ENCODE data around the gene IMMP2L. TPM values are rescaled to one million over a fixed set of nuclear protein-coding genes. Genes with fewer than 3 reads are reported as not detected.

Gene IMMP2L
- total RNA-seq, 3 donors from 2014 or later (not counting 1 experiment from before 2014, with no cell fraction given) = 6.9 to 9.2 (median 8.7) TPM

GRCh38 chr7:111092406-111093236, 469.7 kb downstream of the IMMP2L start:
- H3K4me1 ChIP-seq (ENCODE audit: control insufficient read depth, insufficient read depth, low read length) = no peaks in the 10 kb centered on the region
- TF ChIP-seq CTCF (IDR thresholded peaks at IDR 0.05) = no peak
- H3K27me3 ChIP-seq (ENCODE audit: control insufficient read depth, insufficient read depth, low read length) = no peaks in the 10 kb centered on the region
- no peaks in the 10 kb centered on the region for H3K9me3 Mint-ChIP-seq
- no peaks in the 10 kb centered on the region for H3K27me3 Mint-ChIP-seq (ENCODE audit: low read depth in 2 of 2)
- intact Hi-C loops (cut with micrococcal nuclease) = no loop called here
- no peak for ATAC-seq
- H3K36me3 Mint-ChIP-seq = no peaks in the 10 kb centered on the region
- DNase-seq = no peak
- H3K4me3 Mint-ChIP-seq = no peak overlapping the region
- H3K36me3 ChIP-seq (ENCODE audit: control insufficient read depth, insufficient read depth, low read length) = no peaks in the 10 kb centered on the region
- no peaks in the 10 kb centered on the region for H3K9me3 ChIP-seq (ENCODE audit: control insufficient read depth, insufficient read depth, low read length)
- no peak overlapping the region for H3K4me3 ChIP-seq (ENCODE audit: low read length)
- 64% methylated on average over 1 of the region's 2 CpGs for WGBS (ENCODE audit: insufficient coverage)
- H3K27ac ChIP-seq (ENCODE audit: low read length) = no peak overlapping the region
- no peaks in the 10 kb centered on the region for H3K4me1 Mint-ChIP-seq
- H3K27ac Mint-ChIP-seq = no peak overlapping the region

- H3K4me1 Mint-ChIP-seq = no peaks in the 10 kb centered on the region
- H3K36me3 Mint-ChIP-seq = no peaks in the 10 kb centered on the region
- no peak overlapping the region for H3K27ac ChIP-seq (ENCODE audit: low read length)
- DNase-seq (no peak), ATAC-seq (no peak)
- H3K9me3 ChIP-seq (ENCODE audit: control insufficient read depth, insufficient read depth, low read length) = no peaks in the 10 kb centered on the region
- no peaks in the 10 kb centered on the region for H3K27me3 ChIP-seq (ENCODE audit: control insufficient read depth, insufficient read depth, low read length)
- H3K27me3 Mint-ChIP-seq (ENCODE audit: low read depth in 2 of 2) = no peaks in the 10 kb centered on the region
- H3K9me3 Mint-ChIP-seq = no peaks in the 10 kb centered on the region
- intact Hi-C loops (cut with micrococcal nuclease) = loop anchor here (2.0 kb wide), 1 partner anchor 645 kb away; no protein-coding TSS in a partner anchor
- WGBS (ENCODE audit: insufficient coverage) = 53% methylated on average over 2 of the region's 3 CpGs
- no peaks in the 10 kb centered on the region for H3K36me3 ChIP-seq (ENCODE audit: control insufficient read depth, insufficient read depth, low read length)
- peak overlapping the region; percentile 11 for H3K4me3 Mint-ChIP-seq
- no peak for TF ChIP-seq CTCF (IDR thresholded peaks at IDR 0.05)
- no peaks in the 10 kb centered on the region for H3K4me1 ChIP-seq (ENCODE audit: control insufficient read depth, insufficient read depth, low read length)
- no peak overlapping the region for H3K4me3 ChIP-seq (ENCODE audit: low read length)
- no peak overlapping the region for H3K27ac Mint-ChIP-seq
Measured at GRCh38 chr7:111091593-111092358, 470.5 kb downstream of the IMMP2L start.

GRCh38 chr7:111090846-111091245, 471.4 kb downstream of the IMMP2L start, which contains the start of gene LRRN3:
LRRN3 (plus strand) TSS chr7:111091127; CDS start chr7:111122773, 31,646 bp downstream.
- H3K36me3 ChIP-seq (ENCODE audit: control insufficient read depth, insufficient read depth, low read length) = no peaks in the 10 kb centered on the region
- Mint-ChIP-seq H3K4me1 (no peaks in the 10 kb centered on the region), H3K36me3 (no peaks in the 10 kb centered on the region), H3K27me3 (ENCODE audit: low read depth in 2 of 2) (no peaks in the 10 kb centered on the region), H3K9me3 (no peaks in the 10 kb centered on the region), H3K4me3 (peak within 1 kb of the TSS; percentile 17), H3K27ac (no peak within 1 kb of the TSS)
- DNase-seq (peak in 1 of 2 donors; percentile 67), ATAC-seq (no peak)
- 79% methylated on average over 6 of the region's 6 CpGs for WGBS (ENCODE audit: insufficient coverage)
- intact Hi-C loops (cut with micrococcal nuclease) = loop anchor here (2.0 kb wide), 1 partner anchor 646 kb away; no protein-coding TSS in a partner anchor
- no peaks in the 10 kb centered on the region for H3K9me3 ChIP-seq (ENCODE audit: control insufficient read depth, insufficient read depth, low read length)
- H3K27ac ChIP-seq (ENCODE audit: low read length) = no peak within 1 kb of the TSS
- no peaks in the 10 kb centered on the region for H3K4me1 ChIP-seq (ENCODE audit: control insufficient read depth, insufficient read depth, low read length)
- H3K27me3 ChIP-seq (ENCODE audit: control insufficient read depth, insufficient read depth, low read length) = no peaks in the 10 kb centered on the region
- no peak within 1 kb of the TSS for H3K4me3 ChIP-seq (ENCODE audit: low read length)
- TF ChIP-seq CTCF (IDR thresholded peaks at IDR 0.05) = no peak
